Thyroid gland (tissue), 4 donors: ENCODE data around the gene ZBTB8A. TPM values are rescaled to one million over a fixed set of nuclear protein-coding genes. Genes with fewer than 3 reads are reported as not detected.

Experiments used
- DNase-seq, 2 donors: peaks; one replicate each; pipeline ENCODE4 v3.0.0-alpha.2; 2019
- H3K27ac ChIP-seq, 3 donors: fragments of 200-600 bp; sonication (generic); 1 replicate in 2 of 3; 2 replicates in 1 of 3; pipeline ENCODE4 v1.5.1; 2016 to 2019; ENCODE audit warnings: mild to moderate bottlenecking in 1 of 3, moderate library complexity in 1 of 3
- H3K27me3 ChIP-seq: fragments of 200-600 bp; sonication (generic); one replicate; pipeline ENCODE4 v1.5.1; 2019
- H3K36me3 ChIP-seq, 2 donors: fragments of 200-600 bp; sonication (generic); one replicate each; pipeline ENCODE4 v1.5.1; 2016 to 2019
- H3K4me1 ChIP-seq, 2 donors: fragments of 200-600 bp; sonication (generic); one replicate each; pipeline ENCODE4 v1.5.1; 2017 to 2019
- H3K4me3 ChIP-seq, 3 donors: fragments of 200-600 bp; sonication (generic); replicated peaks in 1 of 3; 1 replicate in 2 of 3; 2 replicates in 1 of 3; pipeline ENCODE4 v1.5.1; 2016; ENCODE audit warnings: mild to moderate bottlenecking in 1 of 3
- H3K9me3 ChIP-seq: fragments of 200-600 bp; sonication (generic); one replicate; pipeline ENCODE4 v1.5.1; 2017
- CTCF ChIP-seq, 6 experiments: fragments of 200-600 bp in 3 of 6; fragments of 450-650 bp in 3 of 6; sonication (generic) in 3 of 6; IDR thresholded peaks; one replicate each; pipeline ENCODE4 v1.5.1; 2016 to 2019; ENCODE audit warnings: antibody characterized with exemption in 6 of 6, mild to moderate bottlenecking in 2 of 6, inconsistent platforms in 1 of 6, moderate library complexity in 1 of 6
- POLR2A ChIP-seq, 2 donors: fragments of 450-650 bp; IDR thresholded peaks; one replicate each; pipeline ENCODE4 v1.6.1; 2017; ENCODE audit warnings: antibody characterized with exemption in 2 of 2, mild to moderate bottlenecking in 2 of 2, moderate library complexity in 1 of 2
- WGBS, 2 donors: methylation state at CpG; one replicate each; pipeline ENCODE4 v1.1.5; 2017; 5-methylcytosine and 5-hydroxymethylcytosine counted together
- intact Hi-C: fragments of 100-400 bp; cut with DNase I; formaldehyde crosslinking; loops from one replicate; pipeline ENCODE4 v1.15.1; 2023
- total RNA-seq, 4 donors: library from RNA; depleted of rRNA; stranded (reverse); fragments of >200 nt; gene quantifications; one replicate each; pipeline ENCODE4 v1.2.3, GENCODE V29; 2016

The ZBTB8A gene
- total RNA-seq, 4 donors from 2014 or later, result 10.6 to 20.6 (median 12.6) TPM

- WGBS, 2 donors, result 81 to 88% methylated on average over 7 of the region's 7 CpGs
- no peaks in the 10 kb centered on the region for H3K27me3 ChIP-seq
- H3K9me3 ChIP-seq, result no peaks in the 10 kb centered on the region
- H3K4me3 ChIP-seq, result no peak overlapping the region
- intact Hi-C loops, result no loop called here
- H3K27ac ChIP-seq, result no peak overlapping the region
- DNase-seq, result no peak
- H3K36me3 ChIP-seq, result no peaks in the 10 kb centered on the region
- peaks cover 0 to 8% of the 10 kb centered on the region in 2 donors for H3K4me1 ChIP-seq
- TF ChIP-seq POLR2A (IDR thresholded peaks at IDR 0.05), result no peak
- TF ChIP-seq CTCF (IDR thresholded peaks at IDR 0.05), result no peak
These were observed 44.4 kb upstream of the ZBTB8A start for GRCh38 chr1:32494711-32495337.

- Histone ChIP-seq H3K4me1 (peaks cover under 1 to 8% of the 10 kb centered on the region in 2 donors), H3K36me3 (no peaks in the 10 kb centered on the region), H3K27me3 (no peaks in the 10 kb centered on the region), H3K4me3 (no peak overlapping the region), H3K27ac (peak overlapping the region in 2 of 3 donors; percentile 9 to 24), H3K9me3 (no peaks in the 10 kb centered on the region)
- no peak for DNase-seq
- 35 to 50% methylated on average over 5 of the region's 5 CpGs for WGBS, 2 donors
- no peak for TF ChIP-seq CTCF (IDR thresholded peaks at IDR 0.05)
- no peak for TF ChIP-seq POLR2A (IDR thresholded peaks at IDR 0.05)
- intact Hi-C loops, result no loop called here
These were observed 43.1 kb upstream of the ZBTB8A start for GRCh38 chr1:32496127-32496526.

- DNase-seq, result no peak
- WGBS, 2 donors, result 95 to 99% methylated on average over 7 to 8 of the region's 8 CpGs
- Histone ChIP-seq H3K4me1 (peaks cover 7 to 18% of the 10 kb centered on the region in 2 donors), H3K9me3 (no peaks in the 10 kb centered on the region), H3K27me3 (no peaks in the 10 kb centered on the region), H3K4me3 (no peak overlapping the region), H3K27ac (no peak overlapping the region), H3K36me3 (no peaks in the 10 kb centered on the region)
- no peak for TF ChIP-seq POLR2A (IDR thresholded peaks at IDR 0.05)
- no peak for TF ChIP-seq CTCF (IDR thresholded peaks at IDR 0.05)
- intact Hi-C loops, result no loop called here
These were observed 40.5 kb upstream of the ZBTB8A start for GRCh38 chr1:32498751-32499150.

- H3K4me1 ChIP-seq, result peaks cover 7 to 17% of the 10 kb centered on the region in 2 donors
- DNase-seq, result peak; percentile 61 to 64
These were observed 38.6 kb upstream of the ZBTB8A start for GRCh38 chr1:32500387-32501209.

More at GRCh38 chr1:32500387-32501209, 38.6 kb upstream of the ZBTB8A start:
- 3 to 4% methylated on average over 23 to 36 of the region's 99 CpGs for WGBS, 2 donors
- Histone ChIP-seq H3K4me3 (peak overlapping the region; percentile 53 to 70 (median 63)), H3K36me3 (no peaks in the 10 kb centered on the region), H3K27me3 (no peaks in the 10 kb centered on the region), H3K9me3 (no peaks in the 10 kb centered on the region), H3K27ac (peak overlapping the region; percentile 84 to 92 (median 88))
- TF ChIP-seq CTCF (IDR thresholded peaks at IDR 0.05) (peak in 3 of 6 experiments; percentile 35 to 49 (median 46)), POLR2A (IDR thresholded peaks at IDR 0.05) (peak in 1 of 2 donors; percentile 58)
- intact Hi-C loops, result no loop called here
